RPMI8226 (cell line): ENCODE measurements around the gene RICTOR.

Experiments used
- DNase-seq: peaks from one replicate; pipeline ENCODE4 v3.0.0-alpha.2; 2015

RICTOR gene

DNA sequence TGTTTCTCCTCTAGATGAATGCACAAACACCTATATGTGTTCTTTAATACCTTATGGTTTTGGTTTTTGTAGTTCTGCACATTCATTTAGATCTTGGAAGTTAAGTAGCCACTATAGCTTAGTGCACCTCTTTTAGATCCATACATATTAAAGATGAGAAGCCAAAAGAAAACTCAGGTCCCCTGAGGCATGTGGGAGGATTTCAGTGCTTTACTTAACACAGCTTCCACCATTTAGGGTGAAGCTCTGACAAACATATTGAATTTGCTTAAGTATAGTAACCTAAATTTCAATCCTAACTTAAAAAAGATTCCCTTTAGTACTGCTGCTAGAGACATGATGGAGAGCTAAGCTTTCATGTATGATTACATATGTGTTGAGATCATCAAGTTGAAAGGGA is 25.6 kb upstream of the RICTOR start:
- DNase-seq = no peak

DNA sequence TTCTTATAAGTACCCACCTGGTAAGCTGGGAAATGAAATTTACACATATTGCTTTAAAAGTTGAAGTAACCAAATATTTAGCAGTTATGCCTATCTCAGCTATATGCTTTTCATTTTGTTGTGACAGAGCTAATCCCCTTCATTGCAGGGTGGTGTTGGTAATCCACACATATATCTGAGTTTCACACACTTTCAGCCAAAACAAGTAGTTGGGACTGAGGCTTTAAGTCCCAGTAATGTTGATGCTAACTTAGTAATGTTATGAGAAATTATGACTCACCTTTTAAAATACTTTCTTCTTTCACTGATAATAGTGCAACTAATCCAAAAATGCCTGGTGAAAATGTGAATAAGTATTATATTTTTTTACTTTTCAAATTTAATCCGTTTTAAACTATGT is 19.2 kb upstream of the RICTOR start:
- DNase-seq = no peak

DNA sequence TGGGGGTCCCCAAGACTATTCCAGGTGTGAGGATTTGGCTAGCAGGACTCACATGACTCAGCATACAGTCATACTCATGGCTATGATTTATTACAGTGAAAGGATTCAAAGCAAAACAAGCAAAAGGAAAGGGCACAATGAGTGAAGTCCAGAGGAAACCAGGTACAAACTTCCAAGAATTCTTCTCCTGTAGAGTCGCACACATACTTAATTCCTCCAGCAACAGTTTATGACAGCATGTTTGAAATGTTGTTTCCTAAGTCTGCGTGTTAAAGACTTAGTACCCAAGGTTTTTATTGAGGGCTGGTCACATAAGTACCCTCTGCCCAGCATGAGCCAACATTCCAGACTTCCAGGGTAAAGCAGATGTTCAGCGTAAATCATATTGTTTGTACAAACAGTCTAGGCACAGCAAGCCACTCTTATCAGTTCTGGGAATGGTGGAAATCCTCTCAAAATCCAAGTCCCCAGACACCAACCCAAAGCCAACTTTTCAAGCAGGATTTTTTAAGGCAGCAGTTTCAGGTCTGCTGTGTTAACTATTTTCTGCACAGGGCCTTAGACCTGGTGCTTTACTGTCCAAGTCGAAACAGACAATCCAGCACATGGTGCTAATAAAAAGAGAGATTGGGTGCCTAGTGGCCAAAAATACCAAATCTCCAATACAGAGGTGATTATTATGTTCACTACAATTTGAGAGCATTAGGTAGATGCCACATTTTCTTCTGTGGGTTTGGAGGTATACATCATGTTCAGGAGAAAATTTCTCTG is 18.6 kb upstream of the RICTOR start:
- DNase-seq = no peak

DNA sequence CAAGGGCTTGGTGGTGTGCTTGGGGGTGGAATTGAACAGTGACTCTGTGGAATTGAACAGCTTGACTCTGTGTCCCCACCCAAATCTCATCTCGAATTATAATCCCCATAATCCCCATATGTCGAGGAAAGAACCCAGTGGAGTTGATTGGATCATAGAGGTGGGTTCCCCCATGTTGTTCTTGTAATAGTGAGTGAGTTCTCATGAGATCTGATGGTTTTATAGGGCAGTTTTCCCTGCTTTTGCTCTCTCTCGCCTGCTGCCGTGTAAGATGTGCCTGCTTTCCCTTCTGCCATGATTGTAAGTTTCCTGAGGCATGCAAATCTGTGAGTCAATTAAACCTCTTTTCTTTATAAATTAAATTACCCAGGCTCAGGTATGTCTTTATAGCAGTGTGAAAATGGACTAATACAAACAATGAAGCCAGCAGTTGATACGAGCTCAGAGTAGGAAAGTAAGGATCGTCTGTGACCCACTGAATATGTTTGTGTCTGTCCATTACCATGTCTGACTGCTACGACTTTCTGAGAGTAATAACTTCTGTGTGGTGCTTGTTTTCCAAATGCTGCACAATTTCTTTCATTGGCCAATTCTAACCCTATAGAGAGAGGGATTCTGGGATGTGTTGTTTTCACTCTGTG is 17.9 kb upstream of the RICTOR start:
- no peak for DNase-seq

DNA sequence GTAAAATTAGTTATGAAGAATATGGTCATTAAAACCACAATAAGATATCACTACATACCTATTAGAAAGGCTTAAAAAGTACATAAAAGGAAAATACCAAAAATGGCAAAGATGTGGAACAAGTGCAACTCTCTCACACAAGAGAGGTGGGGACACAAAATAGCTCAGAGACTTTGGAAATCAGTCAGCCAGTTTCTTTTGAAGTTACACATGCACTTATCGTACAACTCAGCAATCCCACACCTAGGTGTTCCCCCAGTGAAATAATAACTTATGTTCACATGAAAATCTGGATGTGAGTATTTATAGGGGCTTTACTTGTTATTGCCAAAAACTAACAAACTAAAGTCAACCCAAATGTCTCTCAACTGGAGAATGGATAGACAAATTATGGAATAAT is 9.8 kb upstream of the RICTOR start:
- DNase-seq = no peak

DNA sequence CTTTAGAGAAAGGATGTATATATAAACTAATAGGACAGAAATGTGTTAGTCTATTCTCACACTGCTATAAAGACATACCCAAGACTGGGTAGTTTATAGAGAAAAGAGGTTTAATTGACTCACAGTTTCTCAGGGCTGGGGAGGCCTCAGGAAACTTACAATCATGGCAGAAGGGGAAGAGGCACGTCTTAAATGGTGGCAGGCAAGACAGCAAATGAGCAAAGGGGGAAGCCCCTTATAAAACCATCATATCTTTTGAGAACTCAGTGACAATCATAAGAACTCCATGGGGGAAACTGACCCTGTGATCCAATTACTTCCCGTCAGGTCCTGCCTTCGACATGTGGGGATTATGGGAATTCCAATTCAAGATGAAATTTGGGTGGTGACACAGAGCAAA is 8.8 kb upstream of the RICTOR start:
- no peak for DNase-seq

DNA sequence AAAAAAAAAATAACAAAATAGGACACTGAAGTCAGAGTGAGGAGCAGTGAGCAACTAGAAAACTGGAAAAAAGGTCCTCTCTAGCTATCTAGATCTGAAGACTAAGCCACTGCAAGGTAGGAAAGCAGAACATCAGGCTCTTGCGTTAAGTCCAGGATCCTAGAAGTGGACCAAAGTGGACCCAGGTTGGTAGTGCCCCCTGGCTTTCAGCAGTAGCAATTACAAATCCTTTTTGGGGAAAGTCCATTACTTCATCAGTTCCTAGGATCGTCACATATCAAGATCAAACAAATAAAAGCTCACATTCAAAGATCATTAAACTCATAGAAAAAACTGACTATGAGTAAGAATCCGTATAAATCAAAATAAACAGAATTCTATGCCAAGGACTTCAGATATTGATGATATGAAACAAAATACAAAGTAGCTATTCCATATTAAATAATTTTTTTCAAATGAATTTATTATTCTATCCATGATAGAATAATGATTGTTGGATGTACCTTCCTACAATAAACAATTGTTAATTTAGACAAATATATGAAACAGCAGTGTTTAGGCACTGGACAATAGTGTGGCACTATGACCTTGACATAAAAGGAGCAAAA is 6.5 kb upstream of the RICTOR start:
- peak; percentile 58 for DNase-seq

DNA sequence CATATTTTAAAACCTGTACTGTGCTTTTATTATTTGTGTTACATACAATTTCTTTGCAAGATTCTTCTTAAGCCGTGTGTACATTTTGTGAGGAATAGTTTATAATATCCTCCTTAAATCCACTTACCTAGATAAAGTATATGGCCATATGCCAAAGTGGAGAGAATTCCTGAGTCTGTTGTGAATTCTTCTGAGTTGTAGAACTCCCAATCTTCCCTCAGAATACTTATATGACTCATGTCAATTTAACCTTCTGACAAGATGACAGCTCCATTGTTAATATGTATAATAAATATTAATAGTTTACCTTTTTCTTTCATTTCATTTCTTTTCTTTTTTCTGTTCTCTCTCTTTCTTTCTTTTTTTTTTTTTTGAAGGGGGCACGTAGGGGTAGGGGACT is 6.0 kb upstream of the RICTOR start:
- no peak for DNase-seq

DNA sequence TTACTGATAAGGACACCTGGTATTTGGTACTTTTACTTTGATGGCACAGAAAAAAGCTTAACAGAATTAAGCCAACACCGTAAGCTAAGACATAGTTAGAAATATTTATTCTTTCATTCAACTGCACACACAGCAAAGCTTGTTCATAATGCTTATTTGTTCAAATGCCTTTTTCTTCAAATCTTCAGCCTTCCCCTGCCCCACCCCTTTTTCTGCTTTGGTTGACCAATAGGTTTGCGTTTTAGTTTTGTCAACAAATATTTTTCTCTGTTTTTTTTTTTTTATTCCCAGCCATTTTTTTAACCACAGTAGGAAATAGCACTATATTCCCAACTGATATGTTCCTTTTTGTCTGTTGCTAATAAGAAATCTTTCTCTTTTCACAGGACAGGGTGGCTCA is 4.9 kb upstream of the RICTOR start:
- no peak for DNase-seq

DNA sequence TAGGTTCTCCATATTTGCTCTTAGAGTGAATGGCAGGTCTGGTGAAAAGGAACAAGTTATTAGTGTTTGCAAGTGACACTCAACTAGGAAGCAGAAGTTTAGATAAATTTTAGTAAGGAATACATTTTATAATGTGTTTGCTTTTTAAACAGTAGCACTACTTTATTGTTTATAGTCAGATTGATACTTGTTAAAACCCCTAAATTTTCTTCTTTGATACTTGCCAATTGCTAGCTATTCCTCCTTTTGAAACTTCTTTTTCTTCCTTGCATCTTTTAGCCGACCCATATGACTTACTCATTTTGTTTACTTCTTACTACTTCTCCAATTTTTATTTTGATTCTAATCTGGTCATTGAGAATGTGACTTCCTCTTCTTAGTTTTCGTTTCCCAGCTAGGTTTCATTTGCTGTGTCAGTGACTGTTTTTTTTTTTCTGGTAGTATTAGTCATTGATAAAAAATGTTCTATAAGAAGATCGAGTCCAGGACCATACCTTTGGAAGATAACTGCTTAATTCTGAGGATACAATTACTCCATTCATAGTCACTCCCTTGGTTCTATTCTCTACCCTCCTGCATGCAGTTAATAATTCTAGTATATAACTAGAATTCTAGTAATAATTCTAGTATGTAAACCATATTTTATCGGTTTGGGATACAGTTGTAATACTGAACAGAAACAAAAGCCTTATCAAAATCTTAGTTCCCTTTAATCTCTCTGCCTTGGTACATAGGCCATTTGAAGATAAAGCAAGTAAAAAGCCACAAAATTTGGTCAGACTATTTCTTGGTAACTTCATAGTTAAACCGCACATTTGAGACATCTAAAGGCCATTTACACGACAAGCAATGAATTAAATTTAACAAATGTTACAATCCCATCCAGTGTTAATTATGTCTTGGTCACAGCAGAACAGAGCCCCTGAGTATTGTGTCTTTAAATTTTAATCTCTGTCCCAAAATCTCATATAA is 2.8 kb upstream of the RICTOR start:
- DNase-seq = peak; percentile 70

DNA sequence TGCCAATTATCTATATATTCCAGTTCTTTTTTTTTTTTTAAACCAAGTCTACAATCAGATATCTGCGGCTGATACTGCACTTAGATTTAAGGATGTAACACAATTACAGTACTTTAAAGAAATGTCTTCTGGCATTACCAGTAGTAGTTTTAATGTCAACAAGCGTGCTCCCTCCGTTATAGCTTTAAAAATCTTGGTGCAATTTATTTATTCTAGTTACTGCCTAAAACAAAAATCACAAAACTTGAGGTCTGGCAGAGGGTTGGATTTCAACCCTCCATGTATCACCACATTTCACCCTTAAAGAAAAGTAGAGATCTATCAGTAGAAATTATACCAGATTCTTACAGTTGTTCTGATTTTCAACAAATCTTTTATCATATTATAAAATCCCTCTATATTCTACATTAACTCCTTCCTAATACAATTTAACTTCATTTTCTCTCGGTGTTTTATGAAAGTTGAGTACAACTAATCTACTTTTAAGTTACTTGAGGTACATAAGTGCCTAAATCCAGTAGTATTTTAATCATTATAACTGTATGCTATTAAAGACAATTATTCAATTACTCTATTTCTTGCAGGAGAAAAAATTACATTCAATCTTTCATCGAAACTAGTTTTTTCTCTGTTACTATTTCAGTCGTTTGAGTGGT is 2.0 kb upstream of the RICTOR start:
- no peak for DNase-seq

DNA sequence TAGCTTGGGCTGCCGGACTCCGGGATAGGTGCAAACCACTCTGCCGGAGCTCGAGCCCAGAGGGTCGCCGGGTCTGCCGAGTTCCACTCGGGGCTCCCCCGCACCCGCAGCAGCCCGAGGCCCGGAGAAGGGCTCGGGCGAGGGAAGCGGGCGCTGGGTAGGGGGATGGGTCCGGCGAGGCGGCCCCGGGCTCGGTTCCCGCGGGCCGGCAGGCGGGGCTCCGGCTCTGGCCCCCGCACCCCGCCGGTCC is 507 bp downstream of the RICTOR start:
- no peak for DNase-seq

DNA sequence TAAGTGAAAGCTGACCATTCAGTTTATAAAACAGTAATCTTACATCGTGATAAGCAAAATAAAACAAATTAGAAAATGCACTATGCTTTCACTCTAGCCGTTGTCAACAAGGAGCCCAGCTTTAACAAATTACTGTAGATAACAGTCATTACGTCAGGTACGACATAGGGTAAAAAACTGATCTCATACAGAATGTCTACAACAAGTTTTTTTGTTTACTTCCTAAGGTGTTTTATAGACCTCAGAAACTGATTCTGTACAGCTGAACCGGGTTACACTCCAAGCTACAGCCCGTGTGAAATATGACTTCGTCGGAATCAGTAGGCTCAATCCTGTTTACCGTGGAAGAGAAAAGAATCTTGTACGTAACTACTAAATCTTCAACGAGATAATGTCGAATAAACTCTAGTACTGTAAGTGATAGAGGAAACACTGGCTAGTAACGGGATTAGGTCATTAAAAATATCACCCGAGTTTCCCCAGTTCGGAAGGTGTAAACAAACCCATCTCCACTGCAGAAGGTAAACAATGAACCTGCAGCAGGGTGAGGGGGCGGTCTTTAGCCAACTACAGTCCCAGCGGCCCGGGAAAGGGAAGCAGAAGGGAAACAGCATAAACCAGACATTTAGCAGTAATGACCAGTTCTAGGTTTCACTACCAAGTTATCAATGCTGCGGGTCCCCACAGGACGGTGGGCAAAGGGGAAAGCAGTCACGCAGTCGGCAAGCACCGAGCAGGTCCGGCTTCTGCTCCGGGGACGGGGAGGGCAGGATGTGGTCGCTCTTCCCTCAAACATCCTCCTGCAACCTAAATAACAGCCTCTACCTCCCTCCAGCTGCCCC is 1.1 kb downstream of the RICTOR start:
- DNase-seq = peak; percentile 71

DNA sequence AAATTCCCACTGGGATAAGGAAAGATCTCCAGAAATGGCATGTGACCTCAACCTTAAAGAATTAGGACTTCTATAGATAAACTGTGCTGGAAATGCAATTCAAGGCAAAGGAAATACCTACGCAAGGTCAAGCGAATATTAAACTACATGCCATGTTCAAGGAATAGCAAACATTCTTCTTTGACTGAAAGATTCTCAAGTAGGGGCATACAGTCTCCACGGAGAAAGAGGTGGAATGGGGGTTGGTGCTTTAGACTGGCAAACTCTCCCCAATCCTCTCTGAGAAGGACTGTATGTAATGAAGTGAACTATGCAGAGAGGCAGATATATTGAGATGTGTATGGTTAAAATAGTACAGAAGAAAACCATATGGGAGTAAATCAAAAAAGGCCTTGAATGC is 6.1 kb downstream of the RICTOR start:
- no peak for DNase-seq

DNA sequence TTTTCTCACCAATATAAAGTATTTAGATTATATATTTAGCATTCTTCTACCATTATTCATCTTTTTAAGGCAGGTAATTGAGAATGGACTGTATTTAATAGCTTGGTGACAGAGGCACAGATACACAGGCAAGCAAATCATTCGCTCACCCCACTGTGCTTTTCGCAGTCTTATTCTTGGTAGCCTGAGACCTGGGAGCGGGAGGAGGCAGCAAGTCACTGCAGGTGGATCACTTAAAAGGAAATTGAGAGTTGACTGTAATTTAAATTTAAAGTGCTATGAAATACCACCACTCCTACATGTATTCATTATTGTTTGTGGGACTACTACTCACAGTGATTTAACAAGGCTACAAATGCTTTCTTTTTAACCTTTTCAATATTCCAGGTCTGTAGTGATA is 9.7 kb downstream of the RICTOR start:
- no peak for DNase-seq

DNA sequence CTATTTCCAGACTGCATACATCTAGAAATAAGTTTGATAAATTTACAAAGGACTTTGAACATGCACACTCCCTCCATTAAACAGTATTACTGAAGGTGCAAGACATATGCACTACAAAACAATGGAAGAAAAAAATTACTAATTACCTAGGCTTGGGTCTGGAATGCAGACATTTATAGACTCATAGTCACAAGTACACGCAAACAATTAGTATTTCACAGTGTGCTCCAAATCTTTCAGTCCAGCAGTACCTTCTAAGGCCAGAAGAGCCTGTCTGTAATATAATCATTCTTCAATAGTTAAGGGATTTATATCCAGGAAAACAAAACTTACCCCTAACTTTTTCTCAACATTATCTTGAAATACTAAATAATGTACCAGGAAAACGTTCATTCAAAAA is 11.2 kb downstream of the RICTOR start:
- no peak for DNase-seq

DNA sequence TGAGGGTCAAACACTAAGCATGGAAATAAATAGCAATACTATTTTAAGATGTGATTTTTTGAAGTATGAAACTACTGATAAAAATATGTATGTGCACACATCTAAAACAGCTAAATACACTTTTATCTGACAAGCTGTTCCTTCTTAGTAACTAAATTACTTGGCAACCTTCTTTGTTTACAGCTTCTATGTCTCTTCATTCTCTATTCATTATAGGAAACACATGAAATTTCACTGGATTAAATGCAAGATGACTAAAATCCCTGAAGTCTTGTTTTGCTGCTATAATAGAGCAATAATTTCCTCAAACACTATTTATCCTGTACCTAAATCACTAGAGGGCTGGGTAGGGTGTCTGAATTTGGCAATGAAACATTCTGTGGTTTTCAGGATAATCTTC is 11.7 kb downstream of the RICTOR start:
- no peak for DNase-seq

DNA sequence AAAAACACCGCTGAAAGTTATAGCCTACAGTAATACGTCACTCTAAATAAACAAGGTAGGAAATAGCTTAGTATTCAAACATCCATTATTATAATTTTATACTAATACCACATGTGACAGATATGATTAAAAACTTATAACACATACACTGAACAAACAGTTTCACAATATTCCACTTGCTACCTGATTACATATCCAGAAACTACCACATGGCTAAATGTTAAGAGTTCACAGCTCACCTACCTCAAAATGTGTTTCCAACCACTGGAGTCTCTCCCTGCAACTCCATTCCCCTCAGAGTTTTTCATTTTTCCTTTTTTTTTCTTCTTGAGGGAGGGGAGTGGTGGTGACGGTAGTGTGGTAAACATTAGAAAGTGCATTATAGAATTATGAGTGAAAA is 12.1 kb downstream of the RICTOR start:
- DNase-seq = no peak

DNA sequence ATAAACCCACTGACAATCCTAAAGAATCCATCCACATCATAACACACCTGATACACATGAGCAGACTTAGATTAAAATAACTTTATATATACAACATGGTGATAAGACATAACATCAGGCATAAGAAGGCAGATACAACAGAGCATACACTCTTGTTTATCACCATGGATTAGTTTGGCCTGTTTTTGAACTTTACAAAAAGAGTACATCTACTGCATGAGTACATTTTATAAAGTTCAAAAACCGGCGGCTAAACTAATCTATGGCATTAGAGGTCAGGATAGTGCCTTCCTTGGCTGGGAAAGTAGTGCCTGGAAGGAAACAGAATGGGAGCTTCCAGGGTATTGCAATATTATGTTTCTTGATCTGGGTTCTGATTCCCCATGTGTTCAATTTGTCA is 15.1 kb downstream of the RICTOR start:
- no peak for DNase-seq

DNA sequence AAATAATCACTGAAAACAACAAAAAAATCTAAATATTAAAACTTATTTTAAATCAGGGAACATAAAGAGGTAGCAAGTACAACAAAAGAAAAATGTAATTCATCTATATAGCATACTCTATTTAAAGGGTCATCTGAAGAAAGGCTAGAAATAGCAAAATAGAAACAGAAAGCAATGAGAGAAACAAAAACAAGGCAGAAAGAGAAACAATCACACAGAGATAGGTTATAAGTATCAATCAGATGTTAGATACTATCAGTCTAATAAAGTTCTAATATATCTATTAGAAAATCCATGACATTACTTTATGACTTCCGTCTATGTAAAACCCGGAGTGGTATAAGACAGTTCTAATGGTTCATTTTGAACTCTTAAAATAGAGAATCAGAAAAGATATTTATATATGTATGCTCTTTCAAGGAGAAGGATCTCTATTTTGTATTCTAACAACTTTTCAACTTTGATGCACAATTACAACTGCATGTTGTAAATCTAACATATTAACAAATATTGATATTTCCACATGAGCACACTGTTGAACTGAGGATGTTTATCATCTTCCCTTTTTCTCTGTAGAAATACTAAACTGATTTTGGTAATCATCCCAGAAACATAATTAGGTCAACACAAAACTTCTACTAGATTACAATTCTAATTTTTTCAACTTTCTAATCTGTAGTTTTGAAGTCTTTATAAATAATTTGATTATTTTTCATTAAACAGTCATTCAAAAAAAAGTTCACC is 15.8 kb downstream of the RICTOR start:
- no peak for DNase-seq

DNA sequence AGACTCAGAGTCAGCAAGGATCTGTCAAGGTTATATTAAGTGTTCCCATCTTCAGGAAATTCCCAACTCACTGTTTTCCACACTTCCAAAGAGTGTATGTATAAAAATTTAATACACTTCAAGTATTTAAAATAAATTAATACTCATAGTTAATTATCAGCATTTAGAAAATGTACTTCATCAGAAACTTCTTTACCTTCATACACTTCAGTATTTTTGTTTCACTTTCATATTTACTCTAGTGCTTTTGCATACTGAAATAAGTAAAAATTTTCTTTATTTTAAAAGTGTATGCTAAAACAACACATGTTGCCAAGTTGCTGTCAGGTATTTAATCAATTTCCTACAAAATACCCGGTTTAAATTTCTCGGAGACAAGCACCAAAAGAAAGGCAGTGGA is 16.5 kb downstream of the RICTOR start:
- no peak for DNase-seq
